NCI-H82 treated with DMSO at 0.1 percent for 48 hours (cell line): ENCODE measurements around the gene ADD1.
A peak's percentile ranks its signal among the peaks of the same experiment; 100 is the strongest.

Source experiments
- DNase-seq: peaks from one replicate; lab custom pipeline; 2025; ENCODE audit not compliant: unreplicated experiment; lab: John Stamatoyannopoulos, UW

ADD1 gene, protein sequence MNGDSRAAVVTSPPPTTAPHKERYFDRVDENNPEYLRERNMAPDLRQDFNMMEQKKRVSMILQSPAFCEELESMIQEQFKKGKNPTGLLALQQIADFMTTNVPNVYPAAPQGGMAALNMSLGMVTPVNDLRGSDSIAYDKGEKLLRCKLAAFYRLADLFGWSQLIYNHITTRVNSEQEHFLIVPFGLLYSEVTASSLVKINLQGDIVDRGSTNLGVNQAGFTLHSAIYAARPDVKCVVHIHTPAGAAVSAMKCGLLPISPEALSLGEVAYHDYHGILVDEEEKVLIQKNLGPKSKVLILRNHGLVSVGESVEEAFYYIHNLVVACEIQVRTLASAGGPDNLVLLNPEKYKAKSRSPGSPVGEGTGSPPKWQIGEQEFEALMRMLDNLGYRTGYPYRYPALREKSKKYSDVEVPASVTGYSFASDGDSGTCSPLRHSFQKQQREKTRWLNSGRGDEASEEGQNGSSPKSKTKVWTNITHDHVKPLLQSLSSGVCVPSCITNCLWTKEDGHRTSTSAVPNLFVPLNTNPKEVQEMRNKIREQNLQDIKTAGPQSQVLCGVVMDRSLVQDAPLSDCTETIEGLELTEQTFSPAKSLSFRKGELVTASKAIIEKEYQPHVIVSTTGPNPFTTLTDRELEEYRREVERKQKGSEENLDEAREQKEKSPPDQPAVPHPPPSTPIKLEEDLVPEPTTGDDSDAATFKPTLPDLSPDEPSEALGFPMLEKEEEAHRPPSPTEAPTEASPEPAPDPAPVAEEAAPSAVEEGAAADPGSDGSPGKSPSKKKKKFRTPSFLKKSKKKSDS

GRCh38 chr4:2843263-2843940 lies at the start of gene ADD1:
Gene ADD1 (plus strand): TSS chr4:2843844. CDS start chr4:2875916, 32,072 bp downstream.
- DNase-seq, result peak; percentile 34

- DNase-seq, result no peak
Measured at GRCh38 chr4:2794486-2795299, 49.0 kb upstream of the ADD1 start.

GRCh38 chr4:2795300-2795892 lies 48.2 kb upstream of the ADD1 start:
- no peak for DNase-seq

DNA sequence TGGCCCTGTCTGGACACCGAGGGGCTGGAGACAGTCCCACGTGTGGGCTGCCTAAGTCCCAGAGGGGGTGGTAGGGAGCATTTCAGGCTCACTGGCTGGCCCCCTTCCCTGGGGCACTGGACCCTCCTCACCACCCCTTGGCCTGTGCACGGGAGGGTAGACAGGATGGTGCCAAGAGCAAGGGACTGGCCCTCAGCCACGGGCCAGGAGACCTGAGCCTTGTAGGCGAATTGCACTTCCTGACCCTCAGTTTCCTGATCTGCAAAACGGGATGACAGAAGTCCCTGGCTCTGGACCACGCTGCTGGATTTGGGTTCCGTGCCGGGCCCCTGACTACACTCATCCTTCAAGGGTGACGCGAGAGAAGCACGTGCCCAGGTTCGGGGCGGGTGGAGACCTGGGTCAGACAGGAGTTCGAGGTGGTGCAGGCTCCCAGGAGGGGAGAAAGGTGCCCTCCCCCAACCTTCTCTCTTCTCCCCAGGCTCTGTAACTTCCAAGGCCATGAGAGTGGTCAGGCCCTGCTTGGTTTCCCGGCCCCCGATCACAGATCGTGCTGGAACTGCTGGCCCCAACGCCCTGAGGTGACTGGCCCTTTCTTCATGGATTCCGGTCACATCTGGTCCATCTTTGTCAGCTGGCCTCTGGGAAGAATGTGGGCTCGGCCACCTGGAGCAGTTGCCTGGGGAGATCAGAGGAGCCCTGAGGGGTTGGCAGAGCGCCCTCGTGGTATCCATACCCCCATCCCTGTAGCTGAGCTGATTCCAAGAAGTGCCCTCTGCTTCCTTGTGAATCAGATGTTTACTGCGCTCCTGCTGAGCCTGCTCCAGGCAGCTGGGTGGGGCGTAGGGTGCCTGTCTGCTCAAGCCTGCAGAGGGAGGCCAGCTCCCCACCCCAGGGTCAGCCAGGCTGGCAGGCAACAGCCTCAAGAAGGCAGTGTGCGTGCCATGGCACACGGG lies 47.5 kb upstream of the ADD1 start:
- no peak for DNase-seq

- no peak for DNase-seq
Measured at GRCh38 chr4:2796849-2797544, 46.6 kb upstream of the ADD1 start.

GRCh38 chr4:2797545-2798305 lies 45.9 kb upstream of the ADD1 start:
- DNase-seq, result no peak

DNA sequence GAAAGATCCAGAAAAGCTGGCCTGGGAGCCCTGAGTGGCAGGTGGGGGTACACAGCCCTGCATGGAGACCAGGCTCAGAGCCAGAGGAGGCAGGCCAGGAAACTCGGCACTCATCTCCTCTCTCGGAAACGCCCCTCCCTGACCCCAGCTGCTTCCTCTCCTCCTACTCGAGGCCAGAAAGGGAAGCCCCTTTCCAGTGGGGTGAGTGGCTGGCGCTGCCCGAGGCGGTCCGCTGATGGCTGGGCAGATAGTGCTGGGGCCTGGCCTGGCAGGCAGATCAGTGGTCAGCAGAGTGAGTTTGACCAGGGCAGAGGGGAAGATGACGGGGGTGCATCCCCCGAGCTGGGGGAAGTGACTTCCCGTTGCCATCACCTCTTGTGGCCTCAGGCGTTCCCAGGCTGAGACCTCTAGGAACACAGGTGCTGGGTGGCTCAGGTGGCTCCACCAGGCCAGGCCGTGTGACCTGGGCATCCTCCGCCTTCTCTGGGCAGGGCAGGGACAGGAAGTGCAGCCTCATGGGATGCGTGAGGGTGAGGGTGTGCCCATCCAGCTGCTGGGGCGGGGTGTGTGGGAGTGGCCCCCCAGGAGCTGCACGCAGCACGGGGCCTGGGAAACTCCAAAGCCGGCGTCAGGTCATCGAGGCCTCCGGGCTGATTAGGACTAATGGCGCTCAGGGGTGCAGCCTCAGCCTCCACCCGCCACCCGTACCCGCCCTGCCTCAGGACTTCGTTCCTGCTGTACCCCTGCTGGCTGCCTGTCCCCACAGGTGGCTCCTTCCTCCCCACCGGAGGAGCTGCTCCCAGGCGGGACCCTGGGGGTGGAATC lies 45.0 kb upstream of the ADD1 start:
- DNase-seq, result no peak

- no peak for DNase-seq
Measured at GRCh38 chr4:2799224-2799911, 44.3 kb upstream of the ADD1 start.

DNA sequence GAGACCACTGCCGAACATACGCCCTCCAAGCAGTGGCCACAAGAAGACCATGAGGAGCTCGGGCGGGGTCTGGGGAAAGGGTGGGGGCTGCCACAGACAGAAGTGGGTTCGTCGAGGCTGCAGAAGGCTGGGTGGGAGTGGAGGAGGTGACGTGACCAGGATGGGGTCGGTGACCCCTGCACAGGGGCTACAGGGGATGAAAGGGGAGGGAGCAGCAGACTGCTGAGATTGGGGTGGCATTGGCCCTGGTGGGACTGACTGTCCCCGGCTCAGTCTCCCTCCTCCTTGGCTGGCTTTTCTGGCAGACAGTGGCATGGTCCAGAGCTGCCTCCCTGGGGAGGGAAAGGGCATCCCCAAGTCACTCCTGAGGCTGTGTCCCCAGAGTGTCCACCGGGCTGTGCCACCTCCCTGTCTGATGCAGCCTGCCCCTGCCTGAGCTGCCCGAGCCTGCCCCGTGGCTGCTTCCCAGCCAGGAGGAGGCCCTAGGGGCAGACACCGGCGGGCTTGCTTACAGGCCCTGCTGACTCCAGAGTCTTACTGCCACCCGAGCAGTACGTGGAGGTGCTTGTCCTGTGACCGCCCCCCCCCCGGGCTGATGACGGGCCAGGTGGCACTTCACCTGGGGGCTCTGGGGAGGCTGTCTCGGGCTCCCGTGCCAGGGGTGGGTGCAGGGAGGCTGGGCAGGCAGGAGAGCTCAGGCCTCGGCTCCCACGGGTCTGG lies 43.5 kb upstream of the ADD1 start:
- DNase-seq, result no peak

DNA sequence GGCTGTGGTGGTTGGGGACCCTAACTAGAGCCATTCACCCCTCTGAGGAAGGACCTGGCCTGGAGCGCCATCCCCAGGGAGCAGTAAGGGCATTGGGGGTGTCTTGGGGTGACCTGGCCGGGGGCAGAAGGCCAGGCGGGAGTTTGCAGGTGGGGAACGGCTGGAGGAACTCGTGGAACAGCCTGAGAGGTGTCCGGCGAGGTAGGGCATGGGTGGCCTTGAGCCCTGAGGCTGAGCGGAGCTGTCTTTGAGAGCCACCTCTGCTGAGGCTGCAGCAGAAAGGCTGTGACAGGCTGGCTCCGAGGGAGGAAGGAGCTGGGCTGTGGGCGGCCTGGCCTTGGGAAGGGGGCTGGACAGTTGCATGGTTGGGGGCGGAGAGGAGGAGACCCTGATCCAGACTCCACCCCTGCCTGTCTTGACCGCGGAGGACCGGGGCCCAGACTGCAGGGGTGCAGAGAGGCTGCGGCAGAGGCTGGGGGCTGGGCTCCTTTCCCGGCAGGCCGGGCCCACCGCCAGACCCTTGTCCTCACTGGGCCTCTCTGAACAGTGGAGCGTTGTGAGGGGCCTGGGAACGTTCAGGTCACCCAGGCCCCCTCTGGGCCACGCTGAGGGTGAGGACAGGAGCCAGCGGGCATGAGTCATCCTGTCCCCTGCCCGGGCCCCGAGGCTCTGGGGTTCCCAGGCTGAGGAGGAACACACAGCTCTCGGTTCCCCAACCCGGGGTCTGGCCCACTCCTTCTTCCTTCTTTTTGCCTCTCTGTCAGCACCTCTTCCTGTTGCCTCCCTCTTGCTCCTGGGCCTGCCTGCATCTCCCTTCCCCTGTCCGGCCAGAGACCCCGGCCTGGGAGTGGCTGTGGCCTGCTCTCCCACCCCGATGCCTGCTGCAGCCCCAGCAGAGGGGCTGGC lies 42.7 kb upstream of the ADD1 start:
- no peak for DNase-seq

DNA sequence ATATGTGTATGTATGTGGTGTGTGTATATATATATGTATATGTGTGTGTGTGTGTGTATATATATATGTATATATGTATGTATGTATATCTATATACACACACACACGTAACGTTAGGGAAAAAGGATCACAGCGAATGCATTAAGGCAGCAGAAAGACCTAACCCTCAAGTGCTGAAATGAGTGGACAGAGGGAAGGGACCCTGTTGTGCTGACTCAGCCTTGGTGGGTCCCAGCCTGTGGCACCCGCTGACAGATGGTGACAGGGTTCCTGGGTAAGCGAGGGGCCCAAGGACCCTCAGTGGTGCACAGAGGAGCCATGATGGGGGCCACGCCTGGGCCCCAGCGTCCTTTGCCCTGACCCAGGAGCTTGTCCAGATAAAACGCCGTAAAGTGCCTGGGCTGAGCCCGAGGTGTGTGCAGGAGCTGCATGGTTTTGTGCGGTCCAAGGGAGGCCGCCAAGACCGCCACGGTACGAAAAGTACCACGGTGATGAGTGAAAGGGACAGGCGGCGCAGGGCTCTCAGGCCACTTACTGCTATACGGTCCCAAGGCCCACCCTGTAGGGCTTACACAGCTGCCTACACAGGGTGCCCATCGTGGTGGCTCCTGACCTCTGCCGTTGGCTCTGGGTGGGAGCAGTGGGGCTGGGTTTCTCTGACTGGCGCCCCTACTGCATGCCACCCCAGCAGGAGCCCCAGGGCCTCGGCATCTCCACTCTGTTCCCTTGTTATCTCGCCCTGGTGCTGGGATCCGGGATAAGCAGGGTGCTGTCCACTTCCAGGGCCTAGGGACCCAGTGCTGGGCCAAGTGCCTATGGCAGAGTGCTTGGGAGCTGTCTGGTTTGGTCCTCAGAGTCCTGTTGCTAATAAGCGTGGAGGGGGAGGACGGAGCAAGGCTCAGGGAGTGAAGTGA lies 40.8 kb upstream of the ADD1 start:
- DNase-seq, result no peak

DNA sequence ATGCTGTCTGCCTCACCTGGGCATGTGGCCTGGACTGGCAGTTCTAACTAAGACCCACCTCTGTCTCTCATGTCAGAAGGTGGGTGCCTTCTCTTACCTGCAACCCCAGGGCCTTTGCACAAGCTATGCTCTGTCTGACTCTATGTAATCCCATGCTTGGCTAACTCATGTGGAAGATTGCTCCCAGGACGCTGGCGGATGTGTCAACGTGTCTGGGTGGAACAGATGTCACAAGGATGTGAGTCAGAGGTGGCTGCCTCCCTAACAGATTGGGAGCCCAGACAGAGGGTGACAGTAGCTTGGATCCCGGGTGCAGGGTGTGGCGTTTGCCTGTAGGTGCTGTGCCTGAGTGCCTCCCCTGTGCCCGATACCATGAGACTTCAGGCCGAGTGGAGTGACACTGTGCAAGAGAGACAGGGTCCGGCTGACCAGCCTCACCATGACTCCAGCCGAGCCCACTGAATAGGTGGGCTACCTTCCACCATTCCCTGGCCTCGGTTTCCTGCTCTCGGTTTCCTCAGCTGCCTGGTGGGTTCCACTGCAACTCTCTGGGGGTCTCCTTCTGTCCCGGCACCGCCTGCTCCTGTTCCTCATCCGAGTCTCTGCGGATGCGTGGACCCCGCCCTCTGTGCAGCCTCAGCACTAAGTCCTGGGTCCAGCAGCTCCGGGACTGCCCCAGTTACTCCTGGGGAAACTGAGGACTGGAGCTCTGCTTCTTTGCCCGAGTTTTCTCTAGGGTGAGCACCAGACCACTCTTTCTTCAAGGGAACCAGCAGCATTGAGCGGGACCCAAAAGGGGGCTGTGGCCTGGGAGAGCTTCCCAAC lies 39.8 kb upstream of the ADD1 start:
- DNase-seq, result no peak

DNA sequence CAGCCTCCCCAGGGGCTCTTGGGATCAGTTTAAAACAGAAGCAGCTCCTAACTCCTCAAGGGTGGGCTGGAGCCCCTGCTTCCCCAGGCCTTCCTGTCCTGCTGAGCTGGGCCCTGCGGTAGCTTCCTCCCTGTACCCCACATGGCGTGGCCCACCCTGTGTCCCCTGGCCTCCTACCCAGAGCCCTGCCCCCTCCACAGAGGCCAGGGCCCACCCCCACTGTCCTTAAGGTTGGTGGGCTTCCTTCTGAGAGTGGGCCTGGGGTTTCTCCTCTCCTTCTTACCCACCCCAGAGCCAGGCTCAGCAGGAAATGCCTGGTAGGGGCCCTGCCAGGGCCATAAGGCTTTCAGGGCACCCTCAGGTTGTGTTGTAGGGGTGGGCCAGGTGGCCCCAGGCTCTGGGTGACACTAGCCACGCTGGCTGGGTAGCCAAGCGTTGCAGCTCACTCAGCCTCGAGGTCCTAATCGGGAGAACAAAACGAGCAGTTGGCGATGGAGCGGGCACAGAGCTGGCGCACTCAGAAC lies 39.1 kb upstream of the ADD1 start:
- DNase-seq, result no peak
